Effector memory CD4-positive, alpha-beta T cell (primary cell): ENCODE measurements around the gene MYO19.

Experiments used
- DNase-seq, 3 donors: peaks; one replicate each; pipeline ENCODE4 v3.0.0-alpha.2; 2020
- H3K27ac ChIP-seq: 2 replicates; pipeline ENCODE4 v1.7.0; 2013; ENCODE audit warnings: mild to moderate bottlenecking, low read length, moderate library complexity; ENCODE audit not compliant: insufficient read depth, poor library complexity, severe bottlenecking
- H3K27me3 ChIP-seq: replicated peaks from 2 replicates; pipeline ENCODE4 v1.7.0; 2013; ENCODE audit warnings: mild to moderate bottlenecking, low read length; ENCODE audit not compliant: insufficient read depth, control insufficient read depth, poor library complexity, severe bottlenecking
- H3K36me3 ChIP-seq: 2 replicates; pipeline ENCODE4 v1.7.0; 2013; ENCODE audit warnings: mild to moderate bottlenecking, low read length, moderate library complexity; ENCODE audit not compliant: control insufficient read depth, insufficient read depth
- H3K4me1 ChIP-seq: 2 replicates; pipeline ENCODE4 v1.7.0; 2013; ENCODE audit warnings: low read length, mild to moderate bottlenecking; ENCODE audit not compliant: control insufficient read depth, insufficient read depth, poor library complexity, severe bottlenecking
- H3K4me3 ChIP-seq: 2 replicates; pipeline ENCODE4 v1.7.0; 2013; ENCODE audit warnings: low read length, low read depth, mild to moderate bottlenecking; ENCODE audit not compliant: insufficient read depth, poor library complexity, severe bottlenecking
- H3K9me3 ChIP-seq: 2 replicates; pipeline ENCODE4 v1.7.0; 2013; ENCODE audit warnings: mild to moderate bottlenecking, low read length, moderate library complexity; ENCODE audit not compliant: control insufficient read depth

Gene MYO19

DNA sequence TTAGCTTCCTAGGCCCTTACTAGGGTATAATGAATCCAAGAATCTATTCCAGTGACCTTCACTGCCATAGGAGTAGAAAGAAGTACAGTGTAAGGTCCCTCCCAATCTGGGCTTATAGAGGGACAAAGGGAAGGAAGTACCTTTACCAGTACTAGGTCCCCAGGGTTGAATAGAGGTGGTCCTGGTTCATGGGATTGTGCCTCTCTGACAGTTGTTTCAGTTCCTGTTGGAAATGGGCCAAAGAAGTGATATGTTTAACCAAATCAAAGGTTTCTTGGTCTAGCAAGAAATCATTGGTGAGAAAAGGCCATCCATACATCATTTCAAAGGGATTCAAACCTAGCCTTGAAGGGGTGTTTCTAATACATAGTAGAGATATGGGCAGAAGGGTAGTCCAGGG lies 64.2 kb downstream of the MYO19 start:
- DNase-seq = no peak
- no peak overlapping the region for H3K27ac ChIP-seq
- H3K4me1 ChIP-seq = no peaks in the 10 kb centered on the region
- peaks cover 4% of the 10 kb centered on the region for H3K27me3 ChIP-seq
- H3K36me3 ChIP-seq = no peaks in the 10 kb centered on the region
- H3K9me3 ChIP-seq = no peaks in the 10 kb centered on the region
- H3K4me3 ChIP-seq = no peak overlapping the region

DNA sequence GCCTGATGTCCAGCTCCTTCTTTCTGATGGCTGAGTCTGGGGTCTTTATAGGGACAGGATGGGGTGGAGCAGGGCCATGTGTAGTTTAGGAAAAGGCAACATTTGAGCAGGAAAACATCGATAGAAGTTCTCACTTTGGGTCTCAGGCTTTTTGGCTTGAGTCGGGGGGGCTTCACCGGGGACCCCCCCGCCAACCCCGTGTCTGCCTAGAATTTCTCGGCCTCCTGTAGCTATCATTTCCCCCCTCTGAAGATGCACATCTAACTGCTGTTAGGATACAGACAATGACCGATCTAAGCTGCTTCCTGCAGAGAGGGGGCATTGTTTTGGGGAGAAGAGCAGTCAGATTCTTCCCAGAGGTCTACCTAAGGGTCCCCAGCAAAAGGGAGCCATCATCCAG lies 64.9 kb downstream of the MYO19 start:
- Histone ChIP-seq H3K9me3 (no peaks in the 10 kb centered on the region), H3K4me1 (no peaks in the 10 kb centered on the region), H3K27me3 (peaks cover 8% of the 10 kb centered on the region), H3K27ac (no peak overlapping the region), H3K36me3 (no peaks in the 10 kb centered on the region), H3K4me3 (no peak overlapping the region)
- DNase-seq = no peak

DNA sequence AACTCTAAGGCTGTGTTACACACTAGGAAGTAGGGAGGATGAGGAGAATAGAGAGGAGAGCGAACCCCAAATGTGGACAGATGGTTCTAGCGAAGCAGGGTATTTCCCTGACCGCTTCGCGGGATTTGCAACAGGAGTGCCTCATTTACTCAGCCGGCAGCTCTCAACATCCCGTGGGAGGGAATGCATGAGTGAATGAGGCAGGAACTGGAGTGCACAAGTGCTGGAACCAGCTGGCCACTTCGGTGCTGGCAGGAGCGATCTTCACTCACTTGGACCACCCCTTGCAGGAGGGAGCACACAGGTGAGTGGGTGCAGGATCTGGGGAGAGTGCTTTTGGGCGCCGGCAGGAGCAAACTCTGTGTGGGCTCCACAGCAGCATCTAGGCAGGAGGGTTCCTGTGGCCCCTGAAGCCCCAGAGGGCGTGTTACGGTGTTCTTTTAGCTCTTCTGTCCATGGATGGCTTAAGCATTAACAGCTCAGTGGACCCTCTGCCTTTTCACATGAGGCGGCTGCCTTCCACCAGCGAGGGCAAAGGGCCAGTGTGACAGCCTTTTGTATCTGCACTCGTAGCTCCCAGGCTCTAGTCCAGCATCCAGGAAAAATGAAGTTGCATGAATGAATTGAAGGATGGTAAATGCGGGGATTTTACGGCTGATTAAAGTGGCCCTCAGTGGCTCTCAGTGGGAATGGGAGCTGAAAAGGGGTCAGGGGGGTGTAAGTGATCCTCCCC lies 65.6 kb downstream of the MYO19 start:
- Histone ChIP-seq H3K27me3 (peaks cover 8% of the 10 kb centered on the region), H3K27ac (no peak overlapping the region), H3K36me3 (no peaks in the 10 kb centered on the region), H3K4me1 (no peaks in the 10 kb centered on the region), H3K4me3 (no peak overlapping the region), H3K9me3 (no peaks in the 10 kb centered on the region)
- DNase-seq = no peak

DNA sequence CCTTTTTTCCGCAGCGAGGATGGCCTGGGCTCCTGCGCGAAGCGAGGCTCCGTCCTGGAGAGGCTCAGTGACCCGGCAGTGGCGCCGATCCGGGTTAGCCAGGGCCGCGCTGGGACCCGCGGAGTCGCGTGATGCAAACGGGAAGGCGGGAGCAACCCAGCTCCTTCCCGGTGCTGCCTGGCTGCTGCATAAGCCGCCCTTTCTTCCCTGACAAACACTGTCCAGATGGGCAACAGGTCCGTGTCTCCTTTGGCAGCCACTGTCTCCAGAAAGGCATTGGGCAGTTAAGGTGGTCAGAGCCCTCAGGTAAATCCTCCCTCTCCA lies 69.9 kb downstream of the MYO19 start:
- no peak overlapping the region for H3K4me3 ChIP-seq
- H3K27ac ChIP-seq = no peak overlapping the region
- H3K27me3 ChIP-seq = peaks cover 13% of the 10 kb centered on the region
- H3K36me3 ChIP-seq = no peaks in the 10 kb centered on the region
- no peak for DNase-seq
- no peaks in the 10 kb centered on the region for H3K4me1 ChIP-seq
- no peaks in the 10 kb centered on the region for H3K9me3 ChIP-seq

DNA sequence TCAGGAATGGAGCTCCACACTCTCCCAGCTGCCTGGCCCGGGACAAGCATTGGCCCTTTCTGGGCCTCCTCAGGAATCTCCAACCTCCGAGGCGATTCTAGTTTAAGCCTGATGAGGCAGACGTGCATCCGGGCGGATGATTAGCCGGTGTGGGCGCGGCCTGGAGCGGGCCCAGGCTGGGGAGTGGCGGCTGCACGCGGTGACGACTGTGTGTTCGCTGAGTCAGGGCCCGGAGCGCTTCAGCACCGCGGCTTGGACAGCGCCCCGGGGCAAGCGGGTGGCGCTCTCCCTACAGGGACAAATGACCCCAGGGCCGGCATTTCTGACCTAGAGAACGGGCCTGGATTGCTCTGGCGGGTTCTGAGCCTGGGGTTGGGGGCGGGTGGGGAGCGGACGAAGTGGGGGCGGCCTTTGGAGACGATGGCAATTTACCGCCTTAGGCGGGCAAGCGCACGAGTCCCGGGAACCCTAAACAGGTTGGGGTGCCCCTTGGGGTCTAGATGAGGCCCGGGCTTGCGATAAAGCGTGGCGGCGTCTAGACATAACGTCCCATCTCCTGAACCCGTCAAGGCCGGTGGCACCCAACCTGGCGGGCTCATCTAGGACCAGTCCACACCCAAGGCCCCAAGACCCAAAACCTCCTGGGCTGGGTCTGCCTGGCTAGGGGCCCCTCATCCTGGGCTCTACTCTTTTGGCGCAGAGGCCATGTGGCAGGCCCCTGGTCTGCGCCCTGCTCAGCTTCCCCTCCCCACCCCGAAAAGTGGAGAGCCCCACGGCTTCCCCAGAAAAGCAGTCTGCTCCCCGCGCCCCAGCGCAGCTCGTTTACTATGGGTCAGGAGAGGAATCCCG lies 70.5 kb downstream of the MYO19 start:
- Histone ChIP-seq H3K4me1 (no peaks in the 10 kb centered on the region), H3K4me3 (no peak overlapping the region), H3K36me3 (no peaks in the 10 kb centered on the region), H3K9me3 (no peaks in the 10 kb centered on the region), H3K27me3 (peaks cover 13% of the 10 kb centered on the region), H3K27ac (no peak overlapping the region)
- no peak for DNase-seq

DNA sequence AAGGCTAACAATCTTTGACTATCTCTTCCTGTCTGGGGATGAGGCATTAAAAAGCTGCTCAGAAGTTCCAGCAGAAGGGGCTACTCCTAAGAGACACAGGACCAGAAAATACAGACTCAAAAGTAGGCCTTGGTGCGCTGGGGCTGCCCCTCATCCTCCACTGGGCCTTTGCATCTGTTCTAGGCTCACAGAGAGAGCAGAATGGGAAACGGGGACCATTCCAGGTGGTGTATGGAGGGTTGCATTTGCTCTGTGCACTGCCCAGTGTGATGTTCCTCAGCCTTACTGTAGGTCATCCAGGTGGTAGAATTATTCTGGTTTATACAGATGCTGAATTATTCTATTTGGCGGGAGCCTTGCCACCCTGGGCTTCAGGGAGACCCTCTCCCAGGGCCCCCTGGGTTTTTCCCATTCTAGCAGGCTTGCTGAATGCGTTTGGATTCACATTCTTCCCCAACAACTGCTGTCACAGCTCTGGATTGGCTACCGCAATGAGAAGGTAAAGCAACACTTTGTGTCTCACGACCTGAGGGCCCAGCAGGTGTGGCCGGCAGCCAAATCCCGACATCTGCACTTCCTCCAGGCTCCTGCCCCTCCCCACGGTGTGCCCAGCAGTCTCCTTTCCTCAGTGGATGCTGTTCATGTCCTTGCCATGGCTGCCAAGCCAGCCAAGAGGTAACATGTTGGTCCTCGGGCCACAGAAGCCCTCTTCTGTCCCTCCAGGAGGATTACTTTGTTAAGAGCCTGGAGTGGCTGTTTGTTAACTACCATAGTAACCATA lies 73.1 kb downstream of the MYO19 start:
- H3K9me3 ChIP-seq = no peaks in the 10 kb centered on the region
- DNase-seq = no peak
- no peaks in the 10 kb centered on the region for H3K4me1 ChIP-seq
- no peaks in the 10 kb centered on the region for H3K36me3 ChIP-seq
- H3K4me3 ChIP-seq = no peak overlapping the region
- H3K27me3 ChIP-seq = peaks cover 13% of the 10 kb centered on the region
- no peak overlapping the region for H3K27ac ChIP-seq

DNA sequence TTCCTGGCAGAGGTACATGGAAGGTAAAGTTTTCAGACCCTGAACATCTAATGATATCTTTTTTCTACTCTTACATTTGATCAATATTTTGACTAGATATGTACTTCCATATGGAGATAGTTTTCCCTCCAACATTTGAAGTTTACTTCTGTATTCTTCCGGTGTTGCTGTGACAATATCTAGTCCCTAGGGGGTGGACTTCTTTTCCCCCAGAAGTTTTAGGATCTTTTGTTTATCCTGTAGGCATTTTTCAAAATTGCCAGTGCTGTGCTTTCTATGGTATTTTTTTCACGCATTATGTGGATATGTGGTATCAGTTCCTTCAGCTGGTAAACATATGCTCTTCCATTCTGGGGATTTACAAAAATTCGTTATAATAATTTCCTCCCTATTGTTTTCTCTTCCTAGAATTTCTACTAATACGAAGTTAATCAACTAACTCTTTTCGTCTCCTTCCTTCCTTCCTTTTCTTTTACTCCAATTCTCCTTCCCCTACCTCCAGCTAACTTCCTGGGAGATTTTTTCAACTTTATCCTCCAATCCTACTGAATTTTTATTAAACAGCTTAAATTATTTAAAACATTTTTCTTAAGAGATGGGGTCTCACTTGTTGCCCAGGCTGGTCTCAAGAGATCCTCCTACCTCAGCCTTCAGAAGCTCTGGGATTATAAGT lies 74.3 kb downstream of the MYO19 start:
- Histone ChIP-seq H3K27me3 (peaks cover 8% of the 10 kb centered on the region), H3K36me3 (no peaks in the 10 kb centered on the region), H3K9me3 (no peaks in the 10 kb centered on the region), H3K4me1 (no peaks in the 10 kb centered on the region), H3K27ac (no peak overlapping the region), H3K4me3 (no peak overlapping the region)
- no peak for DNase-seq

DNA sequence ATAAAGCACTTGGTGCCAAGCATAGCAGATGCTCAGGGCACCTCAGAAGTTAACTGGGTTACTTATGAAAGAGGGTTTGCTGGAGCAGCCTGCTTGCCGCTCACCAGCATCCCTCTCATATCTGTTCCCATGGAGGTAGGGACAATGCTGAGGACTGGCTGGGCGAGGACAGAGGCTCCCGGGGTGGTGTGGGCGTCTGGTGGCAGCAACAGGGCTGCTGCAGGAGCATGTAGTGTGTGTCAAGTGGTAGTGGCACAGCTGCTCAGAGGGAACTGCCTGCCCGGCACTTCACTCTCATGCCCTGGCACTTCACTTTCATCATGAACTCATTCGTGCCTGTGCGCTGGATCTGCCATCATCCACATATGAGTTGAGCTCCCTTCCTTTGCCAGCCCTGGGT lies 75.1 kb downstream of the MYO19 start:
- no peaks in the 10 kb centered on the region for H3K4me1 ChIP-seq
- H3K27me3 ChIP-seq = peaks cover 5% of the 10 kb centered on the region
- no peaks in the 10 kb centered on the region for H3K36me3 ChIP-seq
- DNase-seq = no peak
- no peak overlapping the region for H3K27ac ChIP-seq
- no peak overlapping the region for H3K4me3 ChIP-seq
- H3K9me3 ChIP-seq = no peaks in the 10 kb centered on the region

DNA sequence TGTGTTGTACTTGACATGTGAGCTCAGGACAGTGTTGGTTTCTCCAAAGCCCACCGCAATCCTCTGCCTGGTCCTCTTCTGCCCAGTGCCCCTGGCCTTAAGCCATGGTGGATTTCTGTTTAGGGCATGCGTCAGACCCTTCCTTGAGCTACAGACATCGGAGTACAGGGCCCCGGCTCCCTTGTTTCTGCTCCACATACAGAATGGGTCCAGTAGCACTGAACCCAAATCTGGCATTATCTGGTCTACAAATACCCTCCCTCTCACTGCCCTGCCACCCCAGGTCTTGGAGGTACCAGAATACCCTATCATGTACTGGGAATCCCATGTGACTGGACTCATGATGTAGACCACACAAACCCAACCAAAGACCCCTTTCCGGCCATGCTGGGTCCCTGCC lies 75.6 kb downstream of the MYO19 start:
- Histone ChIP-seq H3K27me3 (peaks cover 5% of the 10 kb centered on the region), H3K4me1 (no peaks in the 10 kb centered on the region), H3K9me3 (no peaks in the 10 kb centered on the region), H3K36me3 (no peaks in the 10 kb centered on the region), H3K4me3 (no peak overlapping the region), H3K27ac (no peak overlapping the region)
- no peak for DNase-seq
